ENCODE results near the gene SCN3B.

SCN3B gene

DNA sequence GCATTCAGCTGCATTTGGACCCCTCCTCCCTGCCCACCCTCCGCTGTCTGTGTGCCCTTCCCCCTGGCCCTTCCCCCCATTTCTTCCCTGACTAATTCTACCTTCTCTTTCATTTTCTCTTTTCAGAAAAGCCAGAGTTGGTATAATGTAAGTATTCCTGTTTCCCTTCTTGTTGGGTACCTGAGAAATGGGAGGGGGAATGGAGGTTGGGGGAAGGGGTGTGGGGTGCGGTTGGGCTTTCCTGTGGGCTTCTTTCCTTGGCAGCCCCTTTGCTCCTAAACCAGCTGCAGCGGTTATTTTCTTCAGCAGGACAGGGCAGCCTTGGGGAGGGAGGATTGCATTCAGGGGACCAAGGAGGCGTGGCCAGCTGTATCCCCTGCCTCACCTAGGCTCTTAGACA, 70.2 kb downstream of the SCN3B start:
- no peak overlapping the region for H3K27ac ChIP-seq
- TF ChIP-seq ZFX (IDR thresholded peaks at IDR 0.05): no peak
- TF ChIP-seq, protein P1, sequence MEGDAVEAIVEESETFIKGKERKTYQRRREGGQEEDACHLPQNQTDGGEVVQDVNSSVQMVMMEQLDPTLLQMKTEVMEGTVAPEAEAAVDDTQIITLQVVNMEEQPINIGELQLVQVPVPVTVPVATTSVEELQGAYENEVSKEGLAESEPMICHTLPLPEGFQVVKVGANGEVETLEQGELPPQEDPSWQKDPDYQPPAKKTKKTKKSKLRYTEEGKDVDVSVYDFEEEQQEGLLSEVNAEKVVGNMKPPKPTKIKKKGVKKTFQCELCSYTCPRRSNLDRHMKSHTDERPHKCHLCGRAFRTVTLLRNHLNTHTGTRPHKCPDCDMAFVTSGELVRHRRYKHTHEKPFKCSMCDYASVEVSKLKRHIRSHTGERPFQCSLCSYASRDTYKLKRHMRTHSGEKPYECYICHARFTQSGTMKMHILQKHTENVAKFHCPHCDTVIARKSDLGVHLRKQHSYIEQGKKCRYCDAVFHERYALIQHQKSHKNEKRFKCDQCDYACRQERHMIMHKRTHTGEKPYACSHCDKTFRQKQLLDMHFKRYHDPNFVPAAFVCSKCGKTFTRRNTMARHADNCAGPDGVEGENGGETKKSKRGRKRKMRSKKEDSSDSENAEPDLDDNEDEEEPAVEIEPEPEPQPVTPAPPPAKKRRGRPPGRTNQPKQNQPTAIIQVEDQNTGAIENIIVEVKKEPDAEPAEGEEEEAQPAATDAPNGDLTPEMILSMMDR (conservative IDR thresholded peaks at IDR 0.05): no peak

DNA sequence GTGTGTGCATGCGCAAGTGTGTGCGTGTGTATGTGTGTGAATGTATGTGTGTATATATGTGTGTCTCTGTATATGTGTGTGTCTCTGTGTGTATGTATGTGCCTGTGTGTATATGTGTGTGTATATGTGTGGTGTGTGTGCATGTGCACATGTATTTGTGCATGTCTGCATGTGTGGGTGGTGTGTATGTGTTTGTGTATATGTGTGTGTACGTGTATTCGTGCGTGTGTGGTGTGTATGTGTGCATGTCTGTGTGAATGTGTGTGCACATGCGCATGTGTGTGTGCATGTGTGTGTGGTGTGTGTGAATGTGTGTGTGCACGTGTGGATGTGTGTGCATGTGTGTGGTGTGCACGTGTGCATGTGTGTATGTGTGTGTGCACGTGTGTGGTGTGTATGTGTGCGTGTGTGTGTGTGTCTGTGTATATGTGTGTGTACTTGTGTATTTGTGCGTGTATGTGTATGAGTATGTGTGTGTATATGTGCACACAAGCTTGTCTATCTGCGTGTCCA, 71.4 kb downstream of the SCN3B start:
- H3K27ac ChIP-seq: no peak overlapping the region
- TF ChIP-seq ZFX (IDR thresholded peaks at IDR 0.05): no peak
- TF ChIP-seq, protein P1 (conservative IDR thresholded peaks at IDR 0.05): no peak

DNA sequence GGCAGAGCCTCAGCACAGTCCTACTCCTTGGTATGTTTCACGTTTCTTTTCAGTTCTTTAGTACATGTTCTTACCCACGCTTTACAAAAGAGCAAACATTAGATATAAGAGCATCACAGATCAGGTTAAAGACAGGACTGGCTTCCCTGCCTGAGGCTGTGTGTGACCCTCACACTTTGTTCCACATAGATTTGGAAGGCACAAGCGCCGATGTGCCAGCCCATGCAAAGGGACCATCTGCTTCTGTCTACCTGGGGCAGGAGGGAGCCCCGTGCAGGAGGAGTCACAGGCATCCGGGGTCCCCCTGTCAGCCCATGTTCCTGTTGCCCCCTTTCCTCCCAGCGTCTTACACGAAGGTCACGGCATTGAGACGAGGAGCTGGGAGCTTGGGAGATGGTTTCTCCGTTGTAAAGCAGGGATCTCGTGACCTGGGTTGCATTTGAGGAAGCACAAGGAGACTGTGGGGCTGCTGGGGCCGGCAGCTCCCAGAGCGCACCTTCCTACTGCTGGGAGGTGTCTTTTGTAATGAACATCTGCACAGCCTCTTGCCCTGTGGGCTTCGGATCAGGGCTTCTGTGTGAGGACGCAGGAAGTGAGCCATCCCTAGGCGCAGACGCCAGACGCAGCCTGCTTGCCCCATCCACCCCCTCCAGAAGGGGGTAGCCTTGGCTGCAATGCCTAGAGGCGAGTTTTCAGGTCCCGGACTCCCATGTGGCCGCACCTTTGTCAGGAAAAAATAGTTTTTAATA, 72.6 kb downstream of the SCN3B start:
- H3K27ac ChIP-seq: no peak overlapping the region
- TF ChIP-seq, protein P1 (conservative IDR thresholded peaks at IDR 0.05): no peak
- no peak for TF ChIP-seq ZFX (IDR thresholded peaks at IDR 0.05)

DNA sequence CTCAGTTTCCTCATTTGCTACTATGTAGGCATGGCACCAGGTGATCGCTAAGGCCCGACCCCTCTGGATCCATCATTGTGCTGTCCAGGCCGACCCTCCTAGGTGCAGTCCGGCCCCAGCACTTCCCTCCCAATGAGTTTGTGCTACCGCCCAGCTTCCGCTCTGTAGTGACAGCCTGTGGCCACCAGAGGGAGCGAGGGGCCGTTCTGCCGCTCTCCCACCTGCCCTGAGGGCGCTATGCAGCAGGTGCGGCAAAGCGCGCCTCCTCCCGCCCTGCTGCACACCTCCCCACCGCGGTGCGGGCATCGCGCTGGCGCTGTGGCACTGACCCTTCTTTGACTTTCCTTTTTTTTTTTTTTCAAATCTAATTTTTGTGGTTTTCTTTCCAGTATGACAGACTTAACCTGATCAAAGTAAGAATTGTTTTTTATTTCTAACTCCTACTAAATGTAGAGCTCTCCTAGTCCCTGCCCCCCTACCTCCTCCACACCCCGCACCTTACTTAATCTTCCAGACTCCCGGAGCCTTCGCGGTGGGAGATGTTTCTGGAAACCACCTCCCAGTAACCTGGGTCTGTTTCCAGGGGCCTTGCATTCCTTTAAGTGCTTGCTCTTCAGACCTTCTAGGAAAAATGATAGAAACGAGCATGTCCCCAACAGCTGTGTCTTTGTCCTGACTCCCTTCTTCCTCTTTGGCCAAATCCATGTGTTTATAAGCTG, 73.7 kb downstream of the SCN3B start:
- H3K27ac ChIP-seq: no peak overlapping the region
- TF ChIP-seq ZFX (IDR thresholded peaks at IDR 0.05): no peak
- TF ChIP-seq, protein P1 (conservative IDR thresholded peaks at IDR 0.05): peak; percentile 98

DNA sequence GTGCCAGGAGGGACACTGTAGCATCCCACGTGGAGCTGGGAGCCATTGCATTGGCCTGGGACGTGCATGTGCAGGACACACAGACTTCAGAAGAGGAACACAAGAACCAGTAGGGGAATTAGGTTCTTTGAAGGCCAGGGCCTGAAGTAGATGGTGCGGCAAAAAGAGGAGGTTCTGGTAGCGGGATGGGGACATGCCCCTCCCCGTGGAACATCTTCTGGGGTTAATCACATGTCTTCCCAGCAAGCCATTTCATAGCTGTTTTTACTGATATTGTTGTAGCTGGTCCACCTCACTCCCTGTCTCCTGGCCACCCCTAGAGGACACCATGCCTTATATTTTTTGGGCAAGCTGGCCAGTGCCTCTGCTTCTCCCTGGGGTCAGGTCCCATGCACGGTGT, 74.3 kb downstream of the SCN3B start:
- TF ChIP-seq, protein P1 (conservative IDR thresholded peaks at IDR 0.05): no peak
- TF ChIP-seq ZFX (IDR thresholded peaks at IDR 0.05): no peak
- H3K27ac ChIP-seq: no peak overlapping the region

DNA sequence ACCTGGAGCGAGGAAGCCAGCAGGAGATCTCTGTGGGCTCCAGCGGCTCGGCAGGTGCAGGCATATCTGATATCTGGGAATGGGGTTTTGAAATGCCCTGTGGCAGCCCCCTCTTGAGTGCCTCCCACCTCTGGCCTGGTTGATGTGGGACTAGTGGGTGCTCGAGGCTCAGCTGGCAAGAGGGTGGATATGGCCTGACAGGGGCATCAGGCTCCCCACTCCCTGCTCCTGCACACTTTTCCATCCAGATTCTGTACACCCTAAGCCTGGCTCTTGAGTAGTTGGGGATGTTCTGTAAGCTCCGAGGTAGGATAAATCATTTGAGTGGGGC, 75.0 kb downstream of the SCN3B start:
- TF ChIP-seq ZFX (IDR thresholded peaks at IDR 0.05): no peak
- TF ChIP-seq, protein P1 (conservative IDR thresholded peaks at IDR 0.05): no peak
- H3K27ac ChIP-seq: no peak overlapping the region

Measured in C4-2B (cell line).